ENCODE measurements around the gene DDX24. TPM values are rescaled to one million over a fixed set of nuclear protein-coding genes. Genes with fewer than 3 reads are reported as not detected.

Gene DDX24
- total RNA-seq, 2 donors from 2014 or later: 48.0 to 95.6 TPM

DNA sequence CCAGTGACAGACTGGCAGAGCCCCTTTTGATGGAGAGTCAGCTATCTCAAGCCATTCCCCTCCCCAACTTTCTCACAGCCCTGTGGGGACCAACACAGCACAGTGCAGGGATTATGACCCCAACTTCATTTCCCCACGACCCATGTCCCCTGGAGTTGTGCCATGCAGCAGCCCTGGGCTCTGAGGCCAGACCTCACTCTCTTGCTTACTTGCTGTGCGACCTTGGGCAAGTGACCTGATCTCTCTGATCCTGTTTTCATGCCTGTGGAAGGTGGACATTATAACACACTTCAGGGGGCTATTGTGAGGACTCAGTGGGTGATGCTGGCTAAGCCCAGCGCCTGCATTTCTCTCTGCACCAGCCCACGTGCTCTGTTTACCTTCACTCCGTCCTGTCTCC, 40.8 kb downstream of the DDX24 start:
- no peak for ATAC-seq

DNA sequence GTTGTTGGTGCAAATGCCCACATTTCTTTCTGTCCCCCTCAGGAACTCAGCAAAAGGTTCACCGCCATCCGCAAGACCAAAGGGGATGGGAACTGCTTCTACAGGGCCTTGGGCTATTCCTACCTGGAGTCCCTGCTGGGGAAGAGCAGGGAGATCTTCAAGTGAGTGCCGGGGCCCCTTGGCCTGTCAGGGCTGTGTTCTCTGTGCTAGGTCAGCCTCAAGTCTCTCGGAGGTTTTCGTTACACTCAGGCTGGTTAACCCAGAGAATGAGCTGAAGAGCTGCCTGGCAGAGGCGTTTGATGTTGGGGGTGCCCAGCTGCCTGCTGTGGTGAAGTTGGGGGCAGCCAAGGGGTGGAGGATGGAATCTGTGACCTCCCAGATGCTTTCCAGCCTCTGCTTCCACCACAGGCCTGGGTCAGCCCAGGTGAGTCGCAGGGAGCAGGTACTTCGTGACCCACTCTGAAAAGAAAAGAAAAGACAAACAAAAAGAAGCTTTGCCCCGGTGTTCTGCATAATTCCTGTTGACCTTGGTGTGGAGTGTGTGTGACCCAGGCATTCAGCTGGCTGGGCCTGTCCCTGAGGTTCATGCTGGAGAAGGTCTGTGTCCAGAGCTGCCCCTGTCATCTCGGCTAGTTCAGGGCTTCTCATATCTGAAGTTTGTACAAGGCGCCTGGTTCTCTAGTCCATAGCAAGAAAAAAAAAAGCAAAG, 41.9 kb downstream of the DDX24 start:
- TF ChIP-seq, protein P1, sequence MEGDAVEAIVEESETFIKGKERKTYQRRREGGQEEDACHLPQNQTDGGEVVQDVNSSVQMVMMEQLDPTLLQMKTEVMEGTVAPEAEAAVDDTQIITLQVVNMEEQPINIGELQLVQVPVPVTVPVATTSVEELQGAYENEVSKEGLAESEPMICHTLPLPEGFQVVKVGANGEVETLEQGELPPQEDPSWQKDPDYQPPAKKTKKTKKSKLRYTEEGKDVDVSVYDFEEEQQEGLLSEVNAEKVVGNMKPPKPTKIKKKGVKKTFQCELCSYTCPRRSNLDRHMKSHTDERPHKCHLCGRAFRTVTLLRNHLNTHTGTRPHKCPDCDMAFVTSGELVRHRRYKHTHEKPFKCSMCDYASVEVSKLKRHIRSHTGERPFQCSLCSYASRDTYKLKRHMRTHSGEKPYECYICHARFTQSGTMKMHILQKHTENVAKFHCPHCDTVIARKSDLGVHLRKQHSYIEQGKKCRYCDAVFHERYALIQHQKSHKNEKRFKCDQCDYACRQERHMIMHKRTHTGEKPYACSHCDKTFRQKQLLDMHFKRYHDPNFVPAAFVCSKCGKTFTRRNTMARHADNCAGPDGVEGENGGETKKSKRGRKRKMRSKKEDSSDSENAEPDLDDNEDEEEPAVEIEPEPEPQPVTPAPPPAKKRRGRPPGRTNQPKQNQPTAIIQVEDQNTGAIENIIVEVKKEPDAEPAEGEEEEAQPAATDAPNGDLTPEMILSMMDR (IDR thresholded peaks at IDR 0.05): no peak
- no peak for TF ChIP-seq POLR2A (IDR thresholded peaks at IDR 0.05)
- ATAC-seq (no peak), DNase-seq (no peak)
- Histone ChIP-seq H3K4me1 (no peaks in the 10 kb centered on the region), H3K36me3 (replicated peaks in 1 of 2; ENCODE audit: insufficient read depth in 1 of 2, low read depth in 2 of 2) (no peaks in the 10 kb centered on the region), H3K27me3 (no peaks in the 10 kb centered on the region), H3K9me3 (no peaks in the 10 kb centered on the region), H3K4me3 (no peak overlapping the region), H3K27ac (no peak overlapping the region)
- intact Hi-C loops (cut with DNase I): no loop called here
- 78 to 82% methylated on average over 11 of the region's 11 CpGs for WGBS, 2 donors

More for the DNA sequence above, 40.8 kb downstream of the DDX24 start:
- DNase-seq: no peak
- no peaks in the 10 kb centered on the region for H3K4me1 ChIP-seq
- H3K36me3 ChIP-seq (replicated peaks in 1 of 2; ENCODE audit: insufficient read depth in 1 of 2, low read depth in 2 of 2): no peaks in the 10 kb centered on the region
- TF ChIP-seq, protein P1 (IDR thresholded peaks at IDR 0.05): no peak
- no peak for TF ChIP-seq POLR2A (IDR thresholded peaks at IDR 0.05)
- no peak overlapping the region for H3K27ac ChIP-seq
- WGBS, 2 donors: 71 to 85% methylated on average over 5 of the region's 5 CpGs
- no peaks in the 10 kb centered on the region for H3K9me3 ChIP-seq
- no peak overlapping the region for H3K4me3 ChIP-seq
- intact Hi-C loops (cut with DNase I): no loop called here
- no peaks in the 10 kb centered on the region for H3K27me3 ChIP-seq

DNA sequence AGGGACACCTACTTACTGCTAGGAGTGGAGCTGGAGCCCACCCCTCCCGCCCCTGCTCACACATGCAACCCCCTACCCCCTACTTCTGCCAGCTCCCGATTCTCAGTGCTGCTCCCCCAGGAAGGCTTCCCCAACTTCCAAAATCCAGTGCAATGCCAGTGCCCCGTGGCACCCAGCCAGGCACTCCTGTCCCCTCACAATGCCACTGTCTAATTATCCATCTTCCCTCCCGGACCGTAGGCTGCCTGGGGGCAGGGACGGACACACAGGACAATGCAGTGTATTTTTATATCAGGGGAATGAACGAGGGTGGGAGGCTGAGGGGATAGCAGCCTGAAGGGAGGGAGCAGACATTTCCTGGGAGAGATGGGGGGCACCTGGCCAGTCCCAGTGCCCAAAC, 42.5 kb downstream of the DDX24 start:
- DNase-seq: no peak
- intact Hi-C loops (cut with DNase I): no loop called here
- 79 to 81% methylated on average over 6 to 7 of the region's 7 CpGs for WGBS, 2 donors
- Histone ChIP-seq H3K9me3 (no peaks in the 10 kb centered on the region), H3K27ac (no peak overlapping the region), H3K4me1 (no peaks in the 10 kb centered on the region), H3K27me3 (no peaks in the 10 kb centered on the region), H3K36me3 (replicated peaks in 1 of 2; ENCODE audit: insufficient read depth in 1 of 2, low read depth in 2 of 2) (no peaks in the 10 kb centered on the region), H3K4me3 (no peak overlapping the region)
- no peak for TF ChIP-seq POLR2A (IDR thresholded peaks at IDR 0.05)
- TF ChIP-seq, protein P1 (IDR thresholded peaks at IDR 0.05): no peak
- ATAC-seq: no peak

DNA sequence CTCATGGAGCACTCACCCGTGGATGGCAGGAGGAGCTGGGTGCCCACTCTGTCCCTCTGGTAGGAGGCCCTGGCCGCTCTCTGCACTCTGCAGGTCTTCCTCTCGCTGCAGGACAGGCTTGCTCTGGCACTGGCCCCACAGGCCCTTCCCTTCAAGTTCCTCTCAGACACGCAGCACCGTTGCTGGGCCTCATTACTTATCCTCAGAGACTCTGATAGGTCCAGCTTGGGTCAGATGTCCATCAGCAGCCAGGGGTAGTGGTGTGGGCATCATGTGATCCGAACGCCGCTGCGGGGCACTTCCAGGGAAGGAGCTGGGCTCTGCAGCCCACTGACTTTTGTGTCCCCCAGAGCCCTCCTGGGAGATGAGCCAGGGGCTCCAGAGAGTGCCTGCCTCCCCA, 43.0 kb downstream of the DDX24 start:
- Histone ChIP-seq H3K4me1 (no peaks in the 10 kb centered on the region), H3K4me3 (no peak overlapping the region), H3K36me3 (replicated peaks in 1 of 2; ENCODE audit: insufficient read depth in 1 of 2, low read depth in 2 of 2) (no peaks in the 10 kb centered on the region), H3K9me3 (no peaks in the 10 kb centered on the region), H3K27ac (no peak overlapping the region), H3K27me3 (no peaks in the 10 kb centered on the region)
- ATAC-seq: no peak
- DNase-seq: no peak
- TF ChIP-seq, protein P1 (IDR thresholded peaks at IDR 0.05): no peak
- TF ChIP-seq POLR2A (IDR thresholded peaks at IDR 0.05): no peak
- 90 to 91% methylated on average over 9 of the region's 9 CpGs for WGBS, 2 donors
- intact Hi-C loops (cut with DNase I): no loop called here

Data from body of pancreas (tissue), 4 donors.